H1 (cell line): ENCODE results near the gene MYL7. TPM values are rescaled to one million over a fixed set of nuclear protein-coding genes. Genes with fewer than 3 reads are reported as not detected.

Experiments used
- CTCF ChIA-PET: fragments of 300-600 bp; sonication (Branson Sonifier 250); formaldehyde crosslinking; loops from one replicate; lab custom pipeline; 2021; ENCODE audit not compliant: partially characterized antibody; lab: Charles Lee
- POLR2A ChIA-PET: fragments of 300-600 bp; sonication (Branson Sonifier 250); formaldehyde crosslinking; loops from one replicate; lab custom pipeline; 2021; ENCODE audit warnings: inconsistent platforms; ENCODE audit not compliant: partially characterized antibody; lab: Charles Lee
- DNase-seq, 2 experiments: peaks; one replicate each; pipeline versions ENCODE4 v3.0.0 to v3.0.0-alpha.2; 2010 to 2022; ENCODE audit warnings: low spot score in 2 of 2, low read depth in 1 of 2, mixed read lengths in 1 of 2
- FAIRE-seq: peaks from 2 replicates; lab custom pipeline; 2011; peaks lifted over from hg19 to GRCh38; lab: Jason Lieb, UNC
- H2AFZ ChIP-seq: 2 replicates; pipeline ENCODE4 v1.8.1; 2012; ENCODE audit warnings: low read length, inconsistent platforms
- H2AK5ac ChIP-seq: 2 replicates; pipeline ENCODE4 v1.6.1; 2013; ENCODE audit warnings: low read depth, low read length
- H2BK120ac ChIP-seq: replicated peaks from 2 replicates; pipeline ENCODE3; 2013; ENCODE audit warnings: low read depth, low read length, inconsistent platforms
- H2BK12ac ChIP-seq: 2 replicates; pipeline ENCODE4 v1.6.1; 2013; ENCODE audit warnings: low read depth, low read length
- H2BK15ac ChIP-seq: 2 replicates; pipeline ENCODE4 v1.6.1; 2013; ENCODE audit warnings: low read length
- H2BK20ac ChIP-seq: 2 replicates; pipeline ENCODE4 v1.6.1; 2013; ENCODE audit warnings: low read length
- H2BK5ac ChIP-seq: 2 replicates; pipeline ENCODE4 v1.6.1; 2013; ENCODE audit warnings: low read depth, low read length
- H3K14ac ChIP-seq: 2 replicates; pipeline ENCODE4 v1.6.1; 2013; ENCODE audit warnings: inconsistent platforms; ENCODE audit not compliant: insufficient read length
- H3K18ac ChIP-seq: 2 replicates; pipeline ENCODE4 v1.6.1; 2013; ENCODE audit warnings: low read length; ENCODE audit errors: extremely low read depth
- H3K23ac ChIP-seq: 2 replicates; pipeline ENCODE4 v1.6.1; 2013; ENCODE audit warnings: inconsistent platforms; ENCODE audit not compliant: insufficient read length
- H3K23me2 ChIP-seq: 2 replicates; pipeline ENCODE4 v1.6.1; 2013; ENCODE audit warnings: low read depth, low read length
- H3K27ac ChIP-seq: 2 replicates; pipeline ENCODE4 v1.6.1; 2011; ENCODE audit warnings: low read depth, low read length, inconsistent platforms
- H3K27me3 ChIP-seq, 4 experiments: replicated peaks in 1 of 4; 1 replicate in 1 of 4; 2 replicates in 3 of 4; pipeline versions ENCODE4 v1.6.1 to v1.8.1; 2011 to 2013; ENCODE audit warnings: low read length in 3 of 4, mild to moderate bottlenecking in 3 of 4, inconsistent platforms in 2 of 4, mixed read lengths in 2 of 4, moderate library complexity in 1 of 4; ENCODE audit not compliant: control insufficient read depth in 3 of 4, insufficient read depth in 3 of 4; ENCODE audit errors: extremely low read depth in 1 of 4
- H3K36me3 ChIP-seq, 4 experiments: 2 replicates each; pipeline versions ENCODE4 v1.6.1 to v1.8.1; 2011 to 2013; ENCODE audit warnings: mild to moderate bottlenecking in 4 of 4, low read length in 3 of 4, moderate library complexity in 2 of 4, control low read depth in 1 of 4, inconsistent platforms in 1 of 4; ENCODE audit not compliant: insufficient read depth in 4 of 4, control insufficient read depth in 2 of 4
- H3K4ac ChIP-seq: replicated peaks from 2 replicates; pipeline ENCODE3; 2013; ENCODE audit warnings: low read length, low read depth, mixed read lengths, inconsistent platforms; ENCODE audit not compliant: insufficient read length
- H3K4me1 ChIP-seq, 4 experiments: replicated peaks in 1 of 4; 1 replicate in 1 of 4; 2 replicates in 3 of 4; pipeline versions ENCODE4 v1.6.1 to v1.8.1; 2011 to 2013; ENCODE audit warnings: low read length in 3 of 4, inconsistent platforms in 2 of 4, mixed read lengths in 1 of 4; ENCODE audit not compliant: insufficient read depth in 4 of 4, control insufficient read depth in 3 of 4
- H3K4me2 ChIP-seq, 2 experiments: 2 replicates each; pipeline versions ENCODE4 v1.6.1 to v1.8.1; 2011 to 2013; ENCODE audit warnings: low read depth in 2 of 2, low read length in 2 of 2, control low read depth in 1 of 2, inconsistent platforms in 1 of 2, mild to moderate bottlenecking in 1 of 2; ENCODE audit not compliant: insufficient read depth in 1 of 2
- H3K4me3 ChIP-seq, 4 experiments: fragments of 200-600, 300-600 bp in 1 of 4; sonication (generic), shearing (Covaris generic), sonication (Bioruptor Twin) in 1 of 4; 2 replicates each; pipeline versions ENCODE4 v1.5.1 to v1.8.1; 2011 to 2016; ENCODE audit warnings: low read length in 4 of 4, low read depth in 3 of 4, control low read depth in 2 of 4, inconsistent platforms in 2 of 4, mild to moderate bottlenecking in 2 of 4, mixed read lengths in 1 of 4, moderate library complexity in 1 of 4; ENCODE audit not compliant: insufficient read depth in 2 of 4; ENCODE audit errors: extremely low read depth in 1 of 4
- H3K56ac ChIP-seq: replicated peaks from 2 replicates; pipeline ENCODE3; 2013; ENCODE audit warnings: low read depth, mild to moderate bottlenecking, mixed read lengths, low read length, inconsistent platforms; ENCODE audit not compliant: insufficient read length
- H3K79me1 ChIP-seq: 2 replicates; pipeline ENCODE4 v1.6.1; 2013; ENCODE audit warnings: low read depth, low read length, control low read depth
- H3K79me2 ChIP-seq, 2 experiments: 2 replicates each; pipeline versions ENCODE4 v1.6.1 to v1.8.1; 2012 to 2013; ENCODE audit warnings: low read length in 2 of 2, mild to moderate bottlenecking in 2 of 2, inconsistent platforms in 1 of 2; ENCODE audit not compliant: insufficient read depth in 2 of 2, control insufficient read depth in 1 of 2
- H3K9ac ChIP-seq, 4 experiments: replicated peaks in 1 of 4; 1 replicate in 1 of 4; 2 replicates in 3 of 4; pipeline versions ENCODE4 v1.6.1 to v1.8.1; 2011 to 2013; ENCODE audit warnings: low read depth in 3 of 4, low read length in 3 of 4, control low read depth in 2 of 4, mild to moderate bottlenecking in 2 of 4, moderate library complexity in 2 of 4, inconsistent platforms in 1 of 4; ENCODE audit errors: extremely low read depth in 1 of 4
- H3K9me3 ChIP-seq, 2 experiments: 2 replicates each; pipeline versions ENCODE4 v1.6.1 to v1.8.1; 2012 to 2013; ENCODE audit warnings: mild to moderate bottlenecking in 2 of 2, moderate library complexity in 2 of 2, control low read depth in 1 of 2, inconsistent platforms in 1 of 2, low read depth in 1 of 2, low read length in 1 of 2, mixed read lengths in 1 of 2; ENCODE audit not compliant: insufficient read depth in 2 of 2
- H4K20me1 ChIP-seq, 2 experiments: replicated peaks in 1 of 2; 2 replicates each; pipeline versions ENCODE3 to v1.8.1; 2011 to 2013; ENCODE audit warnings: inconsistent platforms in 2 of 2, low read length in 2 of 2, mild to moderate bottlenecking in 1 of 2; ENCODE audit not compliant: insufficient read depth in 2 of 2, control insufficient read depth in 1 of 2
- H4K5ac ChIP-seq: 2 replicates; pipeline ENCODE4 v1.6.1; 2013; ENCODE audit warnings: low read length, low read depth, mixed read lengths, inconsistent platforms; ENCODE audit not compliant: insufficient read length
- H4K8ac ChIP-seq: 2 replicates; pipeline ENCODE4 v1.8.0; 2013; ENCODE audit warnings: mild to moderate bottlenecking, moderate library complexity, low read length, inconsistent platforms; ENCODE audit not compliant: insufficient read depth; ENCODE audit errors: extremely low read depth
- H4K91ac ChIP-seq: replicated peaks from 2 replicates; pipeline ENCODE3; 2013; ENCODE audit warnings: low read length, mixed read lengths, inconsistent platforms; ENCODE audit not compliant: insufficient read length
- CBX8 ChIP-seq: fragments of 300-800, 300-1000 bp; sonication (generic); IDR thresholded peaks from 2 replicates; pipeline ENCODE4 v1.7.1; 2016; ENCODE audit warnings: low read depth, low read length, borderline replicate concordance
- KDM4A ChIP-seq: IDR thresholded peaks from one replicate; pipeline ENCODE4 v1.7.1; 2012; ENCODE audit warnings: low read depth, mild to moderate bottlenecking, moderate library complexity, low read length, inconsistent platforms; ENCODE audit not compliant: severe bottlenecking
- POLR2A ChIP-seq, 2 experiments: IDR thresholded peaks; 1 replicate in 1 of 2; 2 replicates in 1 of 2; pipeline ENCODE4 v1.6.1; 2011; ENCODE audit warnings: low read depth in 2 of 2, low read length in 2 of 2, mild to moderate bottlenecking in 2 of 2; ENCODE audit errors: control extremely low read depth in 1 of 2
- POLR2AphosphoS5 ChIP-seq: IDR thresholded peaks from 2 replicates; pipeline ENCODE4 v1.6.1; 2011; ENCODE audit warnings: low read depth, low read length
- POU5F1 ChIP-seq: IDR thresholded peaks from 2 replicates; pipeline ENCODE4 v1.6.1; 2011; ENCODE audit warnings: low read depth, mild to moderate bottlenecking, low read length, moderate library complexity
- TBP ChIP-seq: IDR thresholded peaks from 2 replicates; pipeline ENCODE4 v1.6.1; 2011; ENCODE audit warnings: low read depth, low read length, improper control_type of control experiment
- TEAD4 ChIP-seq: IDR thresholded peaks from 2 replicates; pipeline ENCODE4 v1.6.1; 2012; ENCODE audit warnings: low read depth, low read length, inconsistent platforms, mixed read lengths
- polyA plus RNA-seq, 7 experiments: library from polyadenylated mRNA; depleted of rRNA in 3 of 7; stranded (reverse) in 5 of 7; unstranded in 2 of 7; fragments of >200 nt in 5 of 7; fragments of 200-250 nt in 2 of 7; gene quantifications; 1 replicate in 5 of 7; 2 replicates in 1 of 7; 4 replicates in 1 of 7; pipeline versions ENCODE4 v1.2.1 to v1.2.3, GENCODE V29; 2011 to 2013; ENCODE audit warnings: missing spikeins in 2 of 7, mixed read lengths in 2 of 7
- total RNA-seq: library from RNA; stranded (reverse); fragmentation: NEBNext Ultra II Directional; extraction: Animal tissue kit (Norgen Biotek cat#: 25700); gene quantifications from 2 replicates; pipeline ENCODE4 v1.2.1, GENCODE V29; 2021
- TF ChIP-seq, protein P1 (sequence below): IDR thresholded peaks from 2 replicates; pipeline ENCODE4 v1.6.1; 2012; ENCODE audit warnings: low read length, inconsistent platforms

The MYL7 gene
- total and polyA plus RNA-seq, 2 of the 8 experiments (the other 6 are each of a cell fraction or from before 2014, with no cell fraction given), result 3.3 to 3.4 TPM

DNA sequence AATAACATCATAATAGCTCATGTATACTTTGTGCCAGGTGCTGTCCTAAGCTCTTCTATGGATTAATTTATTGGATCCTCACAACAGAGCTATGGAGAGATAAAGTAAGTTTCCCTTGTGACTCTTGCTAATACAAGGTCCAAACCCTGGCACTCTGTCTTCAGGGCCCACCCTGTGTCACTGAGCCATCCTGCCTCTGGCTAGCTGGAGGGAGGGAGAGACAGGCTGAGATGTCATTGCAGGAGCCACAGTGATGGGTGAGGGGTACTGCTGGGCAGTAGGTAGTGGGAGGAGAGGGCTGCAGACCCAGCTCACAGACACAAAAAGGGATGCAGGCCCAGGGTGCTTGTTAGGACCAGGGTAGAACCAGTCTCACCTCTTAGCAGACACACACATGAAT lies 31.2 kb upstream of the MYL7 start:
- Histone ChIP-seq H2BK15ac (no peak overlapping the region), H2AK5ac (no peak overlapping the region), H2BK5ac (no peak overlapping the region), H4K91ac (no peak overlapping the region), H3K23me2 (no peaks in the 10 kb centered on the region), H3K4ac (no peak overlapping the region), H3K79me1 (no peaks in the 10 kb centered on the region), H4K8ac (peak overlapping the region; percentile 25; the same call in 1 of the 2 replicates), H3K23ac (no peak overlapping the region), H3K27me3 (no peaks in the 10 kb centered on the region; a peak in 1 of 7 replicates), H2BK12ac (no peak overlapping the region), H3K18ac (0 out of 2 replicates have a peak overlapping the region, but pooled peaks have one; percentile 20), H3K4me2 (no peak overlapping the region), H3K4me3 (no peak overlapping the region), H3K14ac (no peak overlapping the region), H2BK120ac (no peak overlapping the region), H3K4me1 (no peaks in the 10 kb centered on the region), H3K9ac (no peak overlapping the region), H4K5ac (no peak overlapping the region), H2AFZ (no peak overlapping the region), H3K56ac (no peak overlapping the region), H4K20me1 (no peaks in the 10 kb centered on the region), H3K79me2 (no peaks in the 10 kb centered on the region), H3K36me3 (no peaks in the 10 kb centered on the region), H3K9me3 (no peaks in the 10 kb centered on the region), H2BK20ac (no peak overlapping the region), H3K27ac (no peak overlapping the region)
- FAIRE-seq, result no peak
- POLR2A ChIA-PET, result no interaction called here
- no peak for DNase-seq
- TF ChIP-seq POU5F1 (no peak), KDM4A (no peak), CBX8 (no peak), TBP (no peak), POLR2AphosphoS5 (no peak), POLR2A (IDR thresholded peaks at IDR 0.05; ENCODE audit: control extremely low read depth in 1 of 2, low read depth in 2 of 2, low read length in 2 of 2) (no peak), TEAD4 (no peak)
- TF ChIP-seq, protein P1, sequence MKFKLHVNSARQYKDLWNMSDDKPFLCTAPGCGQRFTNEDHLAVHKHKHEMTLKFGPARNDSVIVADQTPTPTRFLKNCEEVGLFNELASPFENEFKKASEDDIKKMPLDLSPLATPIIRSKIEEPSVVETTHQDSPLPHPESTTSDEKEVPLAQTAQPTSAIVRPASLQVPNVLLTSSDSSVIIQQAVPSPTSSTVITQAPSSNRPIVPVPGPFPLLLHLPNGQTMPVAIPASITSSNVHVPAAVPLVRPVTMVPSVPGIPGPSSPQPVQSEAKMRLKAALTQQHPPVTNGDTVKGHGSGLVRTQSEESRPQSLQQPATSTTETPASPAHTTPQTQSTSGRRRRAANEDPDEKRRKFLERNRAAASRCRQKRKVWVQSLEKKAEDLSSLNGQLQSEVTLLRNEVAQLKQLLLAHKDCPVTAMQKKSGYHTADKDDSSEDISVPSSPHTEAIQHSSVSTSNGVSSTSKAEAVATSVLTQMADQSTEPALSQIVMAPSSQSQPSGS, result no peak
- CTCF ChIA-PET, result interaction anchor here (1.0 to 2.6 kb wide), 2 partner anchors 9 to 24 kb away, joined by 3 to 9 read pairs; no protein-coding TSS in a partner anchor
